T1000 (cell line): ENCODE results near the gene GCLM.

Experiments used
- DNase-seq: peaks from one replicate; lab custom pipeline; 2025; ENCODE audit warnings: mixed read lengths; lab: John Stamatoyannopoulos, UW

Gene GCLM

GRCh38 chr1:93846206-93846991 lies 62.8 kb downstream of the GCLM start:
- peak; percentile 65 for DNase-seq

- peak; percentile 42 for DNase-seq
Observed at GRCh38 chr1:93845538-93846205, 63.6 kb downstream of the GCLM start.

- DNase-seq = peak; percentile 13
Observed at GRCh38 chr1:93844262-93845045, 64.8 kb downstream of the GCLM start.

- no peak for DNase-seq
Observed at GRCh38 chr1:93842750-93843500, 66.3 kb downstream of the GCLM start.

- DNase-seq = no peak
Observed at GRCh38 chr1:93841771-93842170, 67.5 kb downstream of the GCLM start.

- no peak for DNase-seq
Observed at GRCh38 chr1:93840956-93841482, 68.2 kb downstream of the GCLM start.

GRCh38 chr1:93839753-93840152 lies 69.5 kb downstream of the GCLM start:
- DNase-seq = no peak

GRCh38 chr1:93839307-93839706 lies 69.9 kb downstream of the GCLM start:
- DNase-seq = peak; percentile 12

- DNase-seq = no peak
Observed at GRCh38 chr1:93837961-93838360, 71.3 kb downstream of the GCLM start.
